Measurements from ENCODE around the gene SFR1. TPM values are rescaled to one million over a fixed set of nuclear protein-coding genes. Genes with fewer than 3 reads are reported as not detected.

The SFR1 gene, protein sequence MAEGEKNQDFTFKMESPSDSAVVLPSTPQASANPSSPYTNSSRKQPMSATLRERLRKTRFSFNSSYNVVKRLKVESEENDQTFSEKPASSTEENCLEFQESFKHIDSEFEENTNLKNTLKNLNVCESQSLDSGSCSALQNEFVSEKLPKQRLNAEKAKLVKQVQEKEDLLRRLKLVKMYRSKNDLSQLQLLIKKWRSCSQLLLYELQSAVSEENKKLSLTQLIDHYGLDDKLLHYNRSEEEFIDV
- polyA plus RNA-seq (6.1 to 10.9 TPM (median 10.4 TPM) in 3 replicates), polyA minus RNA-seq (1.4 to 4.9 TPM (median 2.2 TPM) in 3 replicates)
- 0.52 TPM for polyA plus RNA-seq (2011; ENCODE audit: low read depth)
- 8.5 and 13.2 TPM in 2 replicates for polyA plus RNA-seq (2011; cell fraction: cytosol; rRNA removed)
- polyA plus RNA-seq (2011; cell fraction: nucleus; rRNA removed): 8.1 and 11.3 TPM in 2 replicates
- polyA plus RNA-seq (2012; ENCODE audit: low replicate concordance): 2.9 and 10.3 TPM in 2 replicates
- polyA minus RNA-seq (2011; cell fraction: cytosol; rRNA and poly(A)+ RNA removed): 4.8 TPM
- 0.95 and 3.3 TPM in 2 replicates for polyA minus RNA-seq (2011; cell fraction: nucleus; rRNA and poly(A)+ RNA removed)

DNA sequence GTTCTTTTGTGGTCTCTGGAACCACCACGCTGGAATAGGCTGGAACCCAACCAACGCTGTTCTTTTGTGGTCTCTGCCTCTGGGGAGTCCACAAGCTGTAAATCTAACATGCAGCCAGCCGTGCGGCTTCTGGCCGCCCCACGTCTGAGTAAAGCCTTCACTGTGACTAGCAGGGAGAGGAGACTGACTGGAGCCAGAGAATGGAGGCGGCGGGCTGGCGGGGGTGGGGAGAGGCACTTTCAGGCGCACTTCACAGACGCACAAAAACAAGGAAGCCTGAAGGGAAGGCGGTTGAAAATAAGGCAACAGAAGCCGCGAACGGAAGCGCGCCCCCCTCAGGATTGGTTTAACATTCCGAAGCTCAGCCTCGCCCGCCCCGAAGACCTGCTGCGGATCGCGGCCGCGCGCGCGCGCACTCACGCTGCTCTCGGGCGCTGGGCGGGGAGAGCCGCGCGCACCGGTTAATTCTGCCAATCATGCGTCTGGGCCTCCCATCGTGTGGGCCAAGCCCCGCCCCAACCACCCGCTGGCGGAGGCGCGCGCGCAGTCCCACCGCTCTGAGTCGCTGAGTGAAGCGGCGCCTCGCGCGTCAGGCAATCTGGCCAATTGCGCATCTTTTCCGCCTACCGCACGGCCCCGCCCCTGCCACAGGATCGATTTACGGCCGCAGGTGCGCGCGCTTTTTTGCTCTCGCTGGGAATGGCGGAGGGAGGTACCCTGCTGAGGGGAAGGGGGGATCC lies at the start of gene SFR1:
SFR1 (plus strand) TSS at position 687 of the 740 bp plus-strand sequence; CDS start at position 700, 13 bp downstream.
- Histone ChIP-seq H3K9ac (ENCODE audit: control insufficient read depth, extremely low read depth, insufficient read depth, low read length) (peak within 1 kb of the TSS; percentile 100), H3K4me1 (ENCODE audit: control insufficient read depth, extremely low read depth, insufficient read depth, low read length) (peaks cover 50% of the 10 kb centered on the region), H2AFZ (ENCODE audit: control insufficient read depth, low read length) (peak within 1 kb of the TSS; percentile 50), H3K79me2 (ENCODE audit: control insufficient read depth, insufficient read depth, low read length) (peaks cover 13% of the 10 kb centered on the region), H3K9me3 (ENCODE audit: control insufficient read depth, low read depth, low read length) (no peaks in the 10 kb centered on the region), H3K27me3 (ENCODE audit: control insufficient read depth, extremely low read depth, insufficient read depth, low read length) (no peaks in the 10 kb centered on the region), H3K9me1 (ENCODE audit: control insufficient read depth, extremely low read depth, insufficient read depth, low read length) (no peaks in the 10 kb centered on the region), H3K36me3 (ENCODE audit: control insufficient read depth in 2 of 2, extremely low read depth in 1 of 2, insufficient read depth in 2 of 2, low read length in 2 of 2) (no peaks in the 10 kb centered on the region), H3K4me3 (ENCODE audit: control insufficient read depth in 2 of 3, extremely low read depth in 1 of 3, insufficient read depth in 2 of 3, low read depth in 1 of 3, low read length in 3 of 3) (peak within 1 kb of the TSS; percentile 61 to 96 (median 89)), H3K4me2 (ENCODE audit: control insufficient read depth, extremely low read depth, insufficient read depth, low read depth, low read length) (peak within 1 kb of the TSS; percentile 98), H3K27ac (ENCODE audit: control insufficient read depth, insufficient read depth, low read length) (peak within 1 kb of the TSS; percentile 99), H4K20me1 (ENCODE audit: control insufficient read depth, extremely low read depth, insufficient read depth, low read length) (no peaks in the 10 kb centered on the region)
- TF ChIP-seq, protein P1, sequence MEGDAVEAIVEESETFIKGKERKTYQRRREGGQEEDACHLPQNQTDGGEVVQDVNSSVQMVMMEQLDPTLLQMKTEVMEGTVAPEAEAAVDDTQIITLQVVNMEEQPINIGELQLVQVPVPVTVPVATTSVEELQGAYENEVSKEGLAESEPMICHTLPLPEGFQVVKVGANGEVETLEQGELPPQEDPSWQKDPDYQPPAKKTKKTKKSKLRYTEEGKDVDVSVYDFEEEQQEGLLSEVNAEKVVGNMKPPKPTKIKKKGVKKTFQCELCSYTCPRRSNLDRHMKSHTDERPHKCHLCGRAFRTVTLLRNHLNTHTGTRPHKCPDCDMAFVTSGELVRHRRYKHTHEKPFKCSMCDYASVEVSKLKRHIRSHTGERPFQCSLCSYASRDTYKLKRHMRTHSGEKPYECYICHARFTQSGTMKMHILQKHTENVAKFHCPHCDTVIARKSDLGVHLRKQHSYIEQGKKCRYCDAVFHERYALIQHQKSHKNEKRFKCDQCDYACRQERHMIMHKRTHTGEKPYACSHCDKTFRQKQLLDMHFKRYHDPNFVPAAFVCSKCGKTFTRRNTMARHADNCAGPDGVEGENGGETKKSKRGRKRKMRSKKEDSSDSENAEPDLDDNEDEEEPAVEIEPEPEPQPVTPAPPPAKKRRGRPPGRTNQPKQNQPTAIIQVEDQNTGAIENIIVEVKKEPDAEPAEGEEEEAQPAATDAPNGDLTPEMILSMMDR (optimal IDR thresholded peaks at IDR 0.05 in 1 of 3, IDR thresholded peaks at IDR 0.05 in 1 of 3, conservative IDR thresholded peaks at IDR 0.05 in 1 of 3; ENCODE audit: extremely low read depth in 1 of 3, insufficient read depth in 2 of 3, low read length in 3 of 3): peak; percentile 60 to 80 (median 71)
- no peak for TF ChIP-seq EZH2 (IDR thresholded peaks at IDR 0.05; ENCODE audit: low read length)
- peak; percentile 78 for FAIRE-seq
- dilution Hi-C loops (cut with MboI; ENCODE audit: extremely low pct_ligation_motif_present, low sequenced_read_pairs): no loop called here
- peak; percentile 83 for DNase-seq (ENCODE audit: low read depth, low spot score)

DNA sequence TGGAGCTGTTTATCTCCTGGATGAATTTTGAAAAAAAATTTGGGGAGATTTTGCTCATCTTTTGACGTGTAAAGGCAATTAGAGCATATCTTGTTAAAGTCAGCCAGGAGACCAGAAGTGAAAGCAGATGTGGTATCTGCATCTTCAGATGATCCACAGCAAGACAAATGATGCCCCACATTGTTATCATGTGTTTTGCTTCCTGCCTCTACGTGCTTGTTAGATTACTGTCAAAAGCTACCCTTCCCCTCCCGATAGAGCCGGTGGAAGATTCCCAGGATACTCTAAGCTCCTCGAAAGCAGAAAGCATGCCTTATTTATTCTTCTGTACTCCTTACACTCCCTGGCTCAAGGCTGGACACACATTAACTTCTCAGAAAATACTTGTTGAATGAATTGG lies 49.2 kb upstream of the SFR1 start:
- Histone ChIP-seq H3K27me3 (ENCODE audit: control insufficient read depth, extremely low read depth, insufficient read depth, low read length) (no peaks in the 10 kb centered on the region), H3K36me3 (ENCODE audit: control insufficient read depth in 2 of 2, extremely low read depth in 1 of 2, insufficient read depth in 2 of 2, low read length in 2 of 2) (peaks cover 73 to 82% of the 10 kb centered on the region in 2 experiments), H3K4me1 (ENCODE audit: control insufficient read depth, extremely low read depth, insufficient read depth, low read length) (no peaks in the 10 kb centered on the region), H3K4me2 (ENCODE audit: control insufficient read depth, extremely low read depth, insufficient read depth, low read depth, low read length) (no peak overlapping the region), H3K9me1 (ENCODE audit: control insufficient read depth, extremely low read depth, insufficient read depth, low read length) (no peaks in the 10 kb centered on the region), H3K79me2 (ENCODE audit: control insufficient read depth, insufficient read depth, low read length) (peaks cover 65% of the 10 kb centered on the region), H3K4me3 (ENCODE audit: control insufficient read depth in 2 of 3, extremely low read depth in 1 of 3, insufficient read depth in 2 of 3, low read depth in 1 of 3, low read length in 3 of 3) (no peak overlapping the region), H3K27ac (ENCODE audit: control insufficient read depth, insufficient read depth, low read length) (no peak overlapping the region), H3K9ac (ENCODE audit: control insufficient read depth, extremely low read depth, insufficient read depth, low read length) (no peak overlapping the region), H3K9me3 (ENCODE audit: control insufficient read depth, low read depth, low read length) (no peaks in the 10 kb centered on the region), H4K20me1 (ENCODE audit: control insufficient read depth, extremely low read depth, insufficient read depth, low read length) (peaks cover 2% of the 10 kb centered on the region), H2AFZ (ENCODE audit: control insufficient read depth, low read length) (no peak overlapping the region)
- FAIRE-seq (peak; percentile 32), DNase-seq (ENCODE audit: low read depth, low spot score) (no peak)
- dilution Hi-C loops (cut with MboI; ENCODE audit: extremely low pct_ligation_motif_present, low sequenced_read_pairs): no loop called here
- no peak for TF ChIP-seq EZH2 (IDR thresholded peaks at IDR 0.05; ENCODE audit: low read length)
- TF ChIP-seq, protein P1 (optimal IDR thresholded peaks at IDR 0.05 in 1 of 3, IDR thresholded peaks at IDR 0.05 in 1 of 3, conservative IDR thresholded peaks at IDR 0.05 in 1 of 3; ENCODE audit: extremely low read depth in 1 of 3, insufficient read depth in 2 of 3, low read length in 3 of 3): no peak
